AG04450 (cell line): ENCODE data around the gene DPYD. TPM values are rescaled to one million over a fixed set of nuclear protein-coding genes. Genes with fewer than 3 reads are reported as not detected.

Experiments
- CTCF ChIA-PET: fragments of 300-600, 350-600 bp; formaldehyde crosslinking; extraction: SDS; loops from one replicate; lab custom pipeline; 2022; ENCODE audit warnings: antibody characterized with exemption, inconsistent platforms; lab: Charles Lee
- POLR2A ChIA-PET: fragments of 350-600 bp; formaldehyde crosslinking; extraction: SDS; loops from one replicate; lab custom pipeline; 2021; ENCODE audit warnings: antibody characterized with exemption, inconsistent platforms; lab: Yijun Ruan, JAX
- DNase-seq: peaks from one replicate; pipeline ENCODE4 v3.0.0-alpha.2; 2011; ENCODE audit warnings: low read depth, low spot score
- H3K27ac ChIP-seq: one replicate; pipeline ENCODE4 v1.5.1; 2012; ENCODE audit warnings: low read depth, low read length, control low read depth
- H3K27me3 ChIP-seq: one replicate; pipeline ENCODE4 v1.6.0; 2012; ENCODE audit warnings: low read length; ENCODE audit not compliant: control insufficient read depth, insufficient read depth
- H3K4me3 ChIP-seq: 2 replicates; pipeline ENCODE4 v1.5.1; 2011; ENCODE audit warnings: mild to moderate bottlenecking, low read depth, low read length, control low read depth
- H3K9me3 ChIP-seq: 2 replicates; pipeline ENCODE4 v1.5.1; 2012; ENCODE audit warnings: low read length; ENCODE audit not compliant: control insufficient read depth, insufficient read depth
- polyA plus RNA-seq: library from polyadenylated mRNA; depleted of rRNA; stranded (reverse); fragments of >200 nt; gene quantifications from 2 replicates; pipeline ENCODE4 v1.2.3, GENCODE V29; 2011
- TF ChIP-seq, protein P1 (sequence below): IDR thresholded peaks from 2 replicates; pipeline ENCODE4 v1.5.1; 2011; ENCODE audit warnings: low read depth, low read length, control low read depth, inconsistent platforms

Gene DPYD
- polyA plus RNA-seq, 1 experiment = 21.4 TPM

DNA sequence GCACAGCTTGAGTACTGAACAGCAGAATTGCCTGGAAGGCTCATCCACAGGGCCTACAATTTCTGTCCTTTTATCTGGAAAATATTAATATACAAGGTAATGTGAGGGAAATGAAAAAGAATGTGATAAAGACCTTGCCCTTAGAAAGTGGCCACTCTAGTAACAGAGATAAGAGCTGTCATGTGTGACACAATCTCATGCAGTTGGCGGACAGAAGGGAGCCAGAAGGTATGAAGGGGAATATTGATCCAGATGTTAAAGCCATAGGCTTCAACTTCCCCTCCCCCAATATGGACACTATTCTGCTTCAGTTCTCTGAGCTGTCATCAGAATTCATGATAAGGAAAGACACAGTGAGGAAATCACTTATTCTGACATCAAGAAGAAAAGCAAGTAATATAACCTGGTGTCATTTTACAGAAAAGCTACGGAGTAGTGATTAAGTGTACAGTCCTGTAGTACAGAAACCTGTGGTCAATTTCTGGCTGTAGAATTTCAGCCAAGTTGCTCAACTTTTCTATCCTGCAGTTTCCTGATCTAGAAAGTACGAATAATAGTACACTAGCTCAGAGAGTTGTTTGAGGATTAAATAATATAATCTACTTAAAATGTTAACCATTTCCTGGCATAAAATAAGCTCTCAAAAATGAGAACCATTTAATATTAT lies 572.1 kb downstream of the DPYD start:
- no peaks in the 10 kb centered on the region for H3K9me3 ChIP-seq
- no peak overlapping the region for H3K4me3 ChIP-seq
- no peaks in the 10 kb centered on the region for H3K27me3 ChIP-seq
- TF ChIP-seq, protein P1, sequence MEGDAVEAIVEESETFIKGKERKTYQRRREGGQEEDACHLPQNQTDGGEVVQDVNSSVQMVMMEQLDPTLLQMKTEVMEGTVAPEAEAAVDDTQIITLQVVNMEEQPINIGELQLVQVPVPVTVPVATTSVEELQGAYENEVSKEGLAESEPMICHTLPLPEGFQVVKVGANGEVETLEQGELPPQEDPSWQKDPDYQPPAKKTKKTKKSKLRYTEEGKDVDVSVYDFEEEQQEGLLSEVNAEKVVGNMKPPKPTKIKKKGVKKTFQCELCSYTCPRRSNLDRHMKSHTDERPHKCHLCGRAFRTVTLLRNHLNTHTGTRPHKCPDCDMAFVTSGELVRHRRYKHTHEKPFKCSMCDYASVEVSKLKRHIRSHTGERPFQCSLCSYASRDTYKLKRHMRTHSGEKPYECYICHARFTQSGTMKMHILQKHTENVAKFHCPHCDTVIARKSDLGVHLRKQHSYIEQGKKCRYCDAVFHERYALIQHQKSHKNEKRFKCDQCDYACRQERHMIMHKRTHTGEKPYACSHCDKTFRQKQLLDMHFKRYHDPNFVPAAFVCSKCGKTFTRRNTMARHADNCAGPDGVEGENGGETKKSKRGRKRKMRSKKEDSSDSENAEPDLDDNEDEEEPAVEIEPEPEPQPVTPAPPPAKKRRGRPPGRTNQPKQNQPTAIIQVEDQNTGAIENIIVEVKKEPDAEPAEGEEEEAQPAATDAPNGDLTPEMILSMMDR = no peak
- H3K27ac ChIP-seq = no peak overlapping the region
- POLR2A ChIA-PET = no interaction called here
- no peak for DNase-seq
- CTCF ChIA-PET = interaction anchor here (0.7 to 1.3 kb wide), 2 partner anchors 17 to 501 kb away, joined by 3 read pairs; no protein-coding TSS in a partner anchor

DNA sequence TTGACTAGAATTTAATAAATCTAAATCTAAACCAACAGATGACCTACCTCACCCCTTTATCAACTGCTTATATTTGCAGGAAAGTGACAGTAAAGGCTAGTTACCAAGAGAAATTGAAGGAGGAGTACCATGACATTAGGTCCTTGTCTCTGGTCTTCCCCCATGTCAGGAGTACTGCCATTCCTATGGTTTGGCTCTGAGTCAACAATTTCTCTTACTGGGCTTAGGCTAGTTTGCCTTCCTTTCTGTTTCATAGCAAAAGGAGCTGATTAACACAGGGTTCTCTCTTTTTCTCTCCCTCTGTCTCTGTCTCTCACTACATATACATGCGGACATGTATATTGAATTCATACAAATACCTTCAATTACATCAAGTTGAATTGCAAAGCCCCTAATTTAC lies 579.9 kb downstream of the DPYD start:
- POLR2A ChIA-PET = interaction anchor here (1.0 kb wide), 1 partner anchor 9 kb away, joined by 3 read pairs; no protein-coding TSS in a partner anchor

DNA sequence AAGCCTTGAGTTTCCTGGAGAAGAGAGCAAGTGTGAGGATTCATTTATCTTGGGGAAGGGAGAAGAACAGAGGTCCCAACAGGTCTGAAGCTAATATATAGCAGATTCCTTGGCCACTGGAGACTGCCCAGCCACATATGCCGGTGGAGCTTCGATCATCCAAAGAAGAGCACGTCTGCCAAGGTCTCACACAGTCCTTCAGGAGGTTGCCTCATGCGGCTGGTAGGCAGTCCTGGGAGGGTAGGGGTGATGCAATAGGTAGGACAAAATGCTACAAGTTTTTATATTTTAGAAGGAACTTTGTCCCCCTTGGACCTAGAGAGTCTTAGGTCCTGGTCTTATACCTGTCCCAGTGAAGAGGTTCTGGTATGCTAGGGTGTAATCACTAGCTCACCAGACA lies 582.5 kb downstream of the DPYD start:
- TF ChIP-seq, protein P1 = no peak
- ChIA-PET CTCF (interaction anchor here (0.7 kb wide), 1 partner anchor 156 kb away, joined by 3 read pairs; no protein-coding TSS in a partner anchor), POLR2A (no interaction called here)
- no peaks in the 10 kb centered on the region for H3K27me3 ChIP-seq
- H3K9me3 ChIP-seq = no peaks in the 10 kb centered on the region
- no peak overlapping the region for H3K4me3 ChIP-seq
- no peak overlapping the region for H3K27ac ChIP-seq
- DNase-seq = no peak

More for the DNA sequence above, 579.9 kb downstream of the DPYD start:
- TF ChIP-seq, protein P1 = no peak
- no peaks in the 10 kb centered on the region for H3K27me3 ChIP-seq
- no peak for DNase-seq
- no peak overlapping the region for H3K4me3 ChIP-seq
- CTCF ChIA-PET = interaction anchor here (1.3 kb wide), 1 partner anchor 98 kb away, joined by 4 read pairs; no protein-coding TSS in a partner anchor
- no peak overlapping the region for H3K27ac ChIP-seq
- no peaks in the 10 kb centered on the region for H3K9me3 ChIP-seq

DNA sequence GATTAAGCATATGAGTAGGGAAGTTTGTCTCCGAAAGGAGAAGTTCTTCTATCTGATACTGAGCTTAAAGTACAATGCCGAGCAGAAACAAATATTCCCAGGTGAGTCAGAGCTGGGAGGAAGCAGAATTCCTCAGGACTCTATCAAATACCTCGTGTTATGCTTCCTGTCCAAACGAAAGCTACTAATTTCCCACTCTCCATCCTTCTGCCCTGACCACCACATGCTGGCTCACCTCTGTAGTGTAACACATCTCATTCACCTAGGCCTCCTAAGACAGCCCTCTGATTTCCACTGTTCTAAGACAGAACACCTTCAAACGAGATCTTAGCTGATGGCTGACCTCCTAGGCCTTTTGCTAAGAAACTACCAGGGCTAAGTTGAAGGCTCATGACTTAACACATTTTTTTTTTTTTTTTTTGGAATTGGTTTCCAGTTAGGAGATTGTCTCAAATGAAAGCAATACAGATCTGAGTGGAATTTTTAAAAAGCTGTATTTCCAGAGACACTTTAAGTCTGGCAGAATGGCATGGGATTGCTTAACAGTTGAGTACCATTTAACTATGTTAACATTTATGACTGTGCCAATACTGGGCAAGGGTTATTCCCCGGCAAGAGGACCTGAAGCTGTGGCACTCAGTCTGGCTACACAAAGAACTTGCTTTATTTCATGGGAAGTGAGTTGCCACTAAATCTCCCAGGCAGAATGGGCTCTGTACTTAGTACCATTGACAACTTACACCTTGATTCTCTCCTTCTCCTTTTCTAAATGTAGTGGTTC lies 583.4 kb downstream of the DPYD start:
- DNase-seq = no peak
- CTCF ChIA-PET = no interaction called here

More for the DNA sequence above, 583.4 kb downstream of the DPYD start:
- POLR2A ChIA-PET = no interaction called here
- TF ChIP-seq, protein P1 = no peak
- Histone ChIP-seq H3K4me3 (no peak overlapping the region), H3K27me3 (no peaks in the 10 kb centered on the region), H3K9me3 (no peaks in the 10 kb centered on the region), H3K27ac (no peak overlapping the region)
